Type B pancreatic cell (in vitro differentiated cells): ENCODE measurements around the gene ACAA1. TPM values are rescaled to one million over a fixed set of nuclear protein-coding genes. Genes with fewer than 3 reads are reported as not detected.
"Not testable (repeated sequence)": the region's sequence is repeated elsewhere in the genome, so short reads cannot be mapped to it uniquely, and the experiment has no call there.

Experiments used
- DNase-seq: peaks from one replicate; pipeline ENCODE4 v3.0.0; 2021; ENCODE audit warnings: mixed read lengths; ENCODE audit not compliant: unreplicated experiment; ENCODE audit errors: extremely low spot score
- H3K27ac Mint-ChIP-seq: 2 replicates; pipeline ENCODE4 v1.8.0; 2021; ENCODE audit warnings: mild to moderate bottlenecking, mixed read lengths
- H3K27me3 Mint-ChIP-seq: 2 replicates; pipeline ENCODE4 v1.8.0; 2021; ENCODE audit warnings: mixed read lengths
- H3K36me3 Mint-ChIP-seq: 2 replicates; pipeline ENCODE4 v1.8.0; 2021; ENCODE audit warnings: mixed read lengths
- H3K4me1 Mint-ChIP-seq: one replicate; pipeline ENCODE4 v1.8.0; 2021; ENCODE audit warnings: mixed read lengths; ENCODE audit not compliant: unreplicated experiment
- H3K4me3 Mint-ChIP-seq: 2 replicates; pipeline ENCODE4 v1.8.0; 2021; ENCODE audit warnings: mild to moderate bottlenecking, mixed read lengths
- H3K9me3 Mint-ChIP-seq: 2 replicates; pipeline ENCODE4 v1.8.0; 2021; ENCODE audit warnings: mixed read lengths
- CTCF ChIP-seq: fragments of 200-600 bp; sonication (generic); conservative IDR thresholded peaks from 2 replicates; pipeline ENCODE4 v1.5.0; 2021; ENCODE audit warnings: antibody characterized with exemption, mild to moderate bottlenecking
- total RNA-seq: library from RNA; stranded (reverse); gene quantifications from 2 replicates; pipeline ENCODE4 v1.2.1, GENCODE V29; 2021; ENCODE audit warnings: low replicate concordance

Gene ACAA1
- total RNA-seq, 1 donor from 2014 or later, result 81.2 TPM

- no peak for TF ChIP-seq CTCF
- Mint-ChIP-seq H3K4me3 (no peak overlapping the region), H3K36me3 (peaks cover 6% of the 10 kb centered on the region), H3K4me1 (no peaks in the 10 kb centered on the region), H3K27me3 (peaks cover 29% of the 10 kb centered on the region), H3K9me3 (peaks cover 4% of the 10 kb centered on the region), H3K27ac (no peak overlapping the region)
- no peak for DNase-seq
Observed at GRCh38 chr3:38086496-38086895, 50.4 kb downstream of the ACAA1 start.

- Mint-ChIP-seq H3K9me3 (peaks cover 4% of the 10 kb centered on the region), H3K36me3 (peaks cover 6% of the 10 kb centered on the region), H3K27me3 (peaks cover 25% of the 10 kb centered on the region)
Observed at GRCh38 chr3:38085943-38086324, 51.0 kb downstream of the ACAA1 start.

GRCh38 chr3:38085311-38085942 lies 51.5 kb downstream of the ACAA1 start:
- Mint-ChIP-seq H3K36me3 (peaks cover 8% of the 10 kb centered on the region), H3K27ac (peak overlapping the region; percentile 89), H3K9me3 (peaks cover 6% of the 10 kb centered on the region), H3K27me3 (peaks cover 24% of the 10 kb centered on the region), H3K4me1 (no peaks in the 10 kb centered on the region), H3K4me3 (no peak overlapping the region)
- no peak for TF ChIP-seq CTCF
- no peak for DNase-seq

More at GRCh38 chr3:38085943-38086324, 51.0 kb downstream of the ACAA1 start:
- H3K4me1 Mint-ChIP-seq, result no peaks in the 10 kb centered on the region
- H3K27ac Mint-ChIP-seq, result no peak overlapping the region
- no peak for DNase-seq
- H3K4me3 Mint-ChIP-seq, result no peak overlapping the region
- TF ChIP-seq CTCF, result no peak

- Mint-ChIP-seq H3K4me1 (no peaks in the 10 kb centered on the region), H3K27ac (peak overlapping the region; percentile 89), H3K36me3 (peaks cover 10% of the 10 kb centered on the region), H3K4me3 (peak overlapping the region; percentile 63), H3K27me3 (peaks cover 21% of the 10 kb centered on the region), H3K9me3 (peaks cover 8% of the 10 kb centered on the region)
- no peak for DNase-seq
- no peak for TF ChIP-seq CTCF
Observed at GRCh38 chr3:38084334-38085310, 52.3 kb downstream of the ACAA1 start.

- no peaks in the 10 kb centered on the region for H3K4me1 Mint-ChIP-seq
- peak overlapping the region; percentile 6 for H3K4me3 Mint-ChIP-seq
- H3K27me3 Mint-ChIP-seq, result peaks cover 19% of the 10 kb centered on the region
- DNase-seq, result no peak
- H3K9me3 Mint-ChIP-seq, result peaks cover 8% of the 10 kb centered on the region
- H3K27ac Mint-ChIP-seq, result peak overlapping the region; percentile 76
- TF ChIP-seq CTCF, result no peak
- peaks cover 10% of the 10 kb centered on the region for H3K36me3 Mint-ChIP-seq
Observed at GRCh38 chr3:38083871-38084333, 53.0 kb downstream of the ACAA1 start.

- H3K36me3 Mint-ChIP-seq, result peaks cover 10% of the 10 kb centered on the region
- not testable (repeated sequence) for H3K9me3 Mint-ChIP-seq, DNase-seq, H3K4me1 Mint-ChIP-seq, H3K27ac Mint-ChIP-seq, H3K4me3 Mint-ChIP-seq
- peaks cover 23% of the 10 kb centered on the region for H3K27me3 Mint-ChIP-seq
Observed at GRCh38 chr3:38083254-38083653, 53.7 kb downstream of the ACAA1 start.

GRCh38 chr3:38082296-38082695 lies 54.6 kb downstream of the ACAA1 start:
- H3K27ac Mint-ChIP-seq, H3K9me3 Mint-ChIP-seq, H3K4me1 Mint-ChIP-seq, DNase-seq, H3K4me3 Mint-ChIP-seq: not testable (repeated sequence)
- Mint-ChIP-seq H3K36me3 (peaks cover 10% of the 10 kb centered on the region), H3K27me3 (peaks cover 28% of the 10 kb centered on the region)

- H3K27ac Mint-ChIP-seq, H3K36me3 Mint-ChIP-seq, H3K4me3 Mint-ChIP-seq, H3K4me1 Mint-ChIP-seq, DNase-seq, H3K9me3 Mint-ChIP-seq: not testable (repeated sequence)
- H3K27me3 Mint-ChIP-seq, result peaks cover 26% of the 10 kb centered on the region
Observed at GRCh38 chr3:38077073-38077472, 59.9 kb downstream of the ACAA1 start.
